Lower leg skin (tissue), 3 donors: ENCODE results near the gene DHRS1.

Experiments
- POLR2A ChIP-seq, 2 donors: fragments of 450-650 bp; IDR thresholded peaks; one replicate each; pipeline ENCODE4 v1.6.1; 2016 to 2017; ENCODE audit warnings: antibody characterized with exemption in 2 of 2, mild to moderate bottlenecking in 1 of 2, moderate library complexity in 1 of 2
- TF ChIP-seq, protein P1 (sequence below), 3 donors: fragments of 450-650 bp; IDR thresholded peaks; one replicate each; pipeline ENCODE4 v1.5.1; 2016; ENCODE audit warnings: antibody characterized with exemption in 3 of 3, mild to moderate bottlenecking in 3 of 3, moderate library complexity in 2 of 3

- TF ChIP-seq POLR2A (IDR thresholded peaks at IDR 0.05): no peak
- TF ChIP-seq, protein P1, sequence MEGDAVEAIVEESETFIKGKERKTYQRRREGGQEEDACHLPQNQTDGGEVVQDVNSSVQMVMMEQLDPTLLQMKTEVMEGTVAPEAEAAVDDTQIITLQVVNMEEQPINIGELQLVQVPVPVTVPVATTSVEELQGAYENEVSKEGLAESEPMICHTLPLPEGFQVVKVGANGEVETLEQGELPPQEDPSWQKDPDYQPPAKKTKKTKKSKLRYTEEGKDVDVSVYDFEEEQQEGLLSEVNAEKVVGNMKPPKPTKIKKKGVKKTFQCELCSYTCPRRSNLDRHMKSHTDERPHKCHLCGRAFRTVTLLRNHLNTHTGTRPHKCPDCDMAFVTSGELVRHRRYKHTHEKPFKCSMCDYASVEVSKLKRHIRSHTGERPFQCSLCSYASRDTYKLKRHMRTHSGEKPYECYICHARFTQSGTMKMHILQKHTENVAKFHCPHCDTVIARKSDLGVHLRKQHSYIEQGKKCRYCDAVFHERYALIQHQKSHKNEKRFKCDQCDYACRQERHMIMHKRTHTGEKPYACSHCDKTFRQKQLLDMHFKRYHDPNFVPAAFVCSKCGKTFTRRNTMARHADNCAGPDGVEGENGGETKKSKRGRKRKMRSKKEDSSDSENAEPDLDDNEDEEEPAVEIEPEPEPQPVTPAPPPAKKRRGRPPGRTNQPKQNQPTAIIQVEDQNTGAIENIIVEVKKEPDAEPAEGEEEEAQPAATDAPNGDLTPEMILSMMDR (IDR thresholded peaks at IDR 0.05): no peak
Measured at GRCh38 chr14:24286996-24287395, 12.6 kb downstream of the DHRS1 start.
